Measurements from ENCODE around the gene PRICKLE2. TPM values are rescaled to one million over a fixed set of nuclear protein-coding genes. Genes with fewer than 3 reads are reported as not detected.

Gene PRICKLE2
- total RNA-seq, 1 experiment from 2014 or later = 5.6 TPM

DNA sequence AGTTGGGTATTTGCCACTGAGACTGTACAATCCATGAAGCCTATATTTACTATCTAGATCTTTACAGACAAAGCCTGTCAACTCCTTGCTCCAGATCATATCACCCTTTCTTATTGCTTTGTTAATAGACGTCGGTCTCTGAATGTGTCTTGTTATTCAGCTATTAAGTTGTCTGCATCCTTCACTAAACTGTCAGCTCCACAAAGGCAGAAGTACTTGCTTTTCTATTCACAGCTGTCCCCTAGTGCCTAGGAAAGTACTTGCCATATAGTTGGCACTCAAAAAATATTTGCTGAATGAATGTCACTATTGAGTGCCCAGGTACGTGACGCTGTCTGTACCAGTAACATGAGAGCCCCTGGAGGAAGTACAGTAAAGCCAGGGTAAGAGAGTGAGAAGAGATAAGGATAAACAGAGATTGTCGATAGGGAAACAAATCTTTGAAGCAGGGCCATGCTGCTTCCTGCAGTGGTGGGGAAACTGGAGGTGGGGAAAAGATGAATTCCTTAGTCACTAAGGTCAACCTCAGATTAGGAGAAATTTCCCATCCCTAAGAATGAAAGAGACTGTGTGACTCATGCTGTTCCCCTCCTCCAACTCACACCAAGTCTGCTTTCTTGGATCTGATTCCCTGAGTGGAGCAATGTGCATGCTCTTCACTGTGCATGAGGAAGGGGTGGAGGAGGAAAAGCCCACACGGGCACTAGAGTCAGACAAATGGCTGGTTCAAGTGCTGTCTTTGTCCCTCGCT lies 36.3 kb downstream of the PRICKLE2 start (continued):
- TF ChIP-seq, protein P1, sequence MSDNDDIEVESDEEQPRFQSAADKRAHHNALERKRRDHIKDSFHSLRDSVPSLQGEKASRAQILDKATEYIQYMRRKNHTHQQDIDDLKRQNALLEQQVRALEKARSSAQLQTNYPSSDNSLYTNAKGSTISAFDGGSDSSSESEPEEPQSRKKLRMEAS (CRISPR knock-in tag; IDR thresholded peaks at IDR 0.05) = no peak

DNA sequence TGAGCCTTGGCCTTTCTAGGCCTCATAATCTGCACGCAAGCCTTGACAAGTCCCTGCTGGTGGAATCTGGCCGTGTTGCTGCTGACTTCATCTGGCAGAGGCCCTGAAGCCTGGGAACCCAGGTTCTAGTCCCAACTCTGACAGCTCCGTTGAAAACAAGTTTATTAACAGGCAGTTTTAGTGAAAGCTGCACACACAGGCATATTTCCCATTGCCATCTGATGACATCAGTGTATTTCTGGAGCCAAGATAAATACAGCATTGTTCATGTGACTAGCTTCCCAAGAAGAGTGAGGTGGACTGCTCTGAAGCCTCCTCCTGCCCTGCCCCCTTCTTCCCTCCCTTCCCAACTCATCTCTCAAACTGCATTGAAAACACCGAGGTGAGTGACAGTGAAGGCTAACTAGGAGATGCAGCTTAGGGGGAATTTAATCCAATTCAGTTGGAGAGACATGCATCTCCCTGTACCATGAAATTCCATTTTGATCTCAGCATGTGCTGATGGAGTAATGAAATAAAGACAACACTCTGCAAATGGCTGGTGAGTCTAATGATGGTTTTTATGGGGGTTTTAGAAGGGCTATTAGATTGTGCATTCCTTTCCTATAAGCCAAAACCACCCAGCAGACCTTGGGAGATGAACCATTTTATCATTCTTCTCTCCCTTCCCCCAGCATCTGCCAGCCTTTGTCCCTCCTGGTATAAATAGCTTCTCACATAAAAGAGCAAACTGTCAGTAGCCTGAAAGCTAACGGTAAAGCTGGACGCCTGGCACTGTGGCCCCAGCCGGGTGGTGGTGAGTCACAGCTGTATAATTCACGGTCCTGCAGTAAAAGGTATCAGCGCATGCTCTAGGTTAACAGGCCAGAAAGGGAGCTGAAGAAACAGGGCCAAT lies 38.0 kb downstream of the PRICKLE2 start:
- TF ChIP-seq RORB (CRISPR knock-in tag; IDR thresholded peaks at IDR 0.05) = no peak
- TF ChIP-seq FOXK1 (CRISPR knock-in tag; IDR thresholded peaks at IDR 0.05) = no peak
- no peak for TF ChIP-seq ATF1 (CRISPR knock-in tag; IDR thresholded peaks at IDR 0.05)
- TF ChIP-seq ZNF317 (CRISPR knock-in tag; IDR thresholded peaks at IDR 0.05; ENCODE audit: borderline replicate concordance, low read depth) = no peak
- TF ChIP-seq, protein P2, sequence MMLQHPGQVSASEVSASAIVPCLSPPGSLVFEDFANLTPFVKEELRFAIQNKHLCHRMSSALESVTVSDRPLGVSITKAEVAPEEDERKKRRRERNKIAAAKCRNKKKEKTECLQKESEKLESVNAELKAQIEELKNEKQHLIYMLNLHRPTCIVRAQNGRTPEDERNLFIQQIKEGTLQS (CRISPR knock-in tag; conservative IDR thresholded peaks at IDR 0.05) = no peak
- DNase-seq (ENCODE audit: low spot score) = no peak
- ChIA-PET POLR2A (no interaction called here), CTCF (interaction anchor here (0.6 to 1.2 kb wide), 3 partner anchors 17 to 163 kb away, joined by 3 to 4 read pairs (median 3); no protein-coding TSS in a partner anchor)
- H3K9me3 Mint-ChIP-seq = 0 out of 2 replicates have a peak, but pooled peaks cover 3% of the 10 kb centered on the region
- no peak overlapping the region for H3K27ac Mint-ChIP-seq
- no peaks in the 10 kb centered on the region for H3K36me3 Mint-ChIP-seq
- H3K4me3 Mint-ChIP-seq = no peak overlapping the region
- no peak for ATAC-seq
- peaks cover 10% of the 10 kb centered on the region for H3K4me1 Mint-ChIP-seq
- H3K27me3 Mint-ChIP-seq (ENCODE audit: low read depth) = no peaks in the 10 kb centered on the region

GRCh38 chr3:64186667-64187064 lies 38.6 kb downstream of the PRICKLE2 start:
- Mint-ChIP-seq H3K36me3 (no peaks in the 10 kb centered on the region), H3K9me3 (0 out of 2 replicates have a peak, but pooled peaks cover 3% of the 10 kb centered on the region), H3K4me3 (no peak overlapping the region), H3K4me1 (peaks cover 10% of the 10 kb centered on the region), H3K27me3 (ENCODE audit: low read depth) (no peaks in the 10 kb centered on the region), H3K27ac (no peak overlapping the region)
- ChIA-PET CTCF (interaction anchor here (1.2 kb wide), 1 partner anchor 156 kb away, joined by 3 read pairs; no protein-coding TSS in a partner anchor), POLR2A (no interaction called here)
- TF ChIP-seq ZNF317 (CRISPR knock-in tag; IDR thresholded peaks at IDR 0.05; ENCODE audit: borderline replicate concordance, low read depth) (no peak), CTCF (IDR thresholded peaks at IDR 0.05) (no peak), ZNF396 (CRISPR knock-in tag; IDR thresholded peaks at IDR 0.05; ENCODE audit: borderline replicate concordance) (no peak), ESRRA (CRISPR knock-in tag; IDR thresholded peaks at IDR 0.05; ENCODE audit: borderline replicate concordance) (no peak)
- no peak for DNase-seq (ENCODE audit: low spot score)
- no peak for ATAC-seq

DNA sequence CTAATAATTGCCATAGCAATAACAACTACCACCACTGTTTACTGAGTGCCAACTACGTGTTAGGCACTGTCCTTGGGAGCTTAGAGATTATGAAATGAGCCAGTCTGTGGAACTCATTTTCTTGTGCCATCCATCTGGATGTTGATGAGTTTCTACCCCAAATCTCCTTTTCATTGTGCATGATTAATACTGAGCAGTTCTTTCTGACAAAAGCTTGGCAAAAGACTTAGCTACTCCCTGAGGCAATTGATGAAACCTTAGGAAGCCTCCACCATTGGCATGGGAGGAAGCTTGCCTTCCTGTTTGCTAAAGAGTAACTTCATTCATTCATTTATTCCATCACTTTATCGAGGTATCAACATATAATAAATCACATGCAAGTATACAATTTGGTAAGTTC lies 39.8 kb downstream of the PRICKLE2 start:
- Mint-ChIP-seq H3K36me3 (no peaks in the 10 kb centered on the region), H3K4me3 (no peak overlapping the region), H3K9me3 (no peaks in the 10 kb centered on the region), H3K27ac (no peak overlapping the region), H3K27me3 (ENCODE audit: low read depth) (no peaks in the 10 kb centered on the region), H3K4me1 (peaks cover 10% of the 10 kb centered on the region)
- POLR2A ChIA-PET = no interaction called here
- DNase-seq (ENCODE audit: low spot score) (no peak), ATAC-seq (no peak)
- CTCF ChIA-PET = interaction anchor here (1.4 kb wide), 1 partner anchor 19 kb away, joined by 3 read pairs; no protein-coding TSS in a partner anchor
- TF ChIP-seq ZBTB21 (CRISPR knock-in tag; IDR thresholded peaks at IDR 0.05; ENCODE audit: borderline replicate concordance) (no peak), EMX1 (CRISPR knock-in tag; IDR thresholded peaks at IDR 0.05) (no peak), CBFB (CRISPR knock-in tag; IDR thresholded peaks at IDR 0.05; ENCODE audit: low read depth) (no peak), RORB (CRISPR knock-in tag; IDR thresholded peaks at IDR 0.05) (no peak), NFYB (CRISPR knock-in tag; conservative IDR thresholded peaks at IDR 0.05; ENCODE audit: low read depth) (no peak), MLX (CRISPR knock-in tag; IDR thresholded peaks at IDR 0.05) (no peak)
- TF ChIP-seq, protein P3, sequence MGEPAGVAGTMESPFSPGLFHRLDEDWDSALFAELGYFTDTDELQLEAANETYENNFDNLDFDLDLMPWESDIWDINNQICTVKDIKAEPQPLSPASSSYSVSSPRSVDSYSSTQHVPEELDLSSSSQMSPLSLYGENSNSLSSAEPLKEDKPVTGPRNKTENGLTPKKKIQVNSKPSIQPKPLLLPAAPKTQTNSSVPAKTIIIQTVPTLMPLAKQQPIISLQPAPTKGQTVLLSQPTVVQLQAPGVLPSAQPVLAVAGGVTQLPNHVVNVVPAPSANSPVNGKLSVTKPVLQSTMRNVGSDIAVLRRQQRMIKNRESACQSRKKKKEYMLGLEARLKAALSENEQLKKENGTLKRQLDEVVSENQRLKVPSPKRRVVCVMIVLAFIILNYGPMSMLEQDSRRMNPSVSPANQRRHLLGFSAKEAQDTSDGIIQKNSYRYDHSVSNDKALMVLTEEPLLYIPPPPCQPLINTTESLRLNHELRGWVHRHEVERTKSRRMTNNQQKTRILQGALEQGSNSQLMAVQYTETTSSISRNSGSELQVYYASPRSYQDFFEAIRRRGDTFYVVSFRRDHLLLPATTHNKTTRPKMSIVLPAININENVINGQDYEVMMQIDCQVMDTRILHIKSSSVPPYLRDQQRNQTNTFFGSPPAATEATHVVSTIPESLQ (CRISPR knock-in tag; IDR thresholded peaks at IDR 0.05) = no peak
- TF ChIP-seq, protein P4, sequence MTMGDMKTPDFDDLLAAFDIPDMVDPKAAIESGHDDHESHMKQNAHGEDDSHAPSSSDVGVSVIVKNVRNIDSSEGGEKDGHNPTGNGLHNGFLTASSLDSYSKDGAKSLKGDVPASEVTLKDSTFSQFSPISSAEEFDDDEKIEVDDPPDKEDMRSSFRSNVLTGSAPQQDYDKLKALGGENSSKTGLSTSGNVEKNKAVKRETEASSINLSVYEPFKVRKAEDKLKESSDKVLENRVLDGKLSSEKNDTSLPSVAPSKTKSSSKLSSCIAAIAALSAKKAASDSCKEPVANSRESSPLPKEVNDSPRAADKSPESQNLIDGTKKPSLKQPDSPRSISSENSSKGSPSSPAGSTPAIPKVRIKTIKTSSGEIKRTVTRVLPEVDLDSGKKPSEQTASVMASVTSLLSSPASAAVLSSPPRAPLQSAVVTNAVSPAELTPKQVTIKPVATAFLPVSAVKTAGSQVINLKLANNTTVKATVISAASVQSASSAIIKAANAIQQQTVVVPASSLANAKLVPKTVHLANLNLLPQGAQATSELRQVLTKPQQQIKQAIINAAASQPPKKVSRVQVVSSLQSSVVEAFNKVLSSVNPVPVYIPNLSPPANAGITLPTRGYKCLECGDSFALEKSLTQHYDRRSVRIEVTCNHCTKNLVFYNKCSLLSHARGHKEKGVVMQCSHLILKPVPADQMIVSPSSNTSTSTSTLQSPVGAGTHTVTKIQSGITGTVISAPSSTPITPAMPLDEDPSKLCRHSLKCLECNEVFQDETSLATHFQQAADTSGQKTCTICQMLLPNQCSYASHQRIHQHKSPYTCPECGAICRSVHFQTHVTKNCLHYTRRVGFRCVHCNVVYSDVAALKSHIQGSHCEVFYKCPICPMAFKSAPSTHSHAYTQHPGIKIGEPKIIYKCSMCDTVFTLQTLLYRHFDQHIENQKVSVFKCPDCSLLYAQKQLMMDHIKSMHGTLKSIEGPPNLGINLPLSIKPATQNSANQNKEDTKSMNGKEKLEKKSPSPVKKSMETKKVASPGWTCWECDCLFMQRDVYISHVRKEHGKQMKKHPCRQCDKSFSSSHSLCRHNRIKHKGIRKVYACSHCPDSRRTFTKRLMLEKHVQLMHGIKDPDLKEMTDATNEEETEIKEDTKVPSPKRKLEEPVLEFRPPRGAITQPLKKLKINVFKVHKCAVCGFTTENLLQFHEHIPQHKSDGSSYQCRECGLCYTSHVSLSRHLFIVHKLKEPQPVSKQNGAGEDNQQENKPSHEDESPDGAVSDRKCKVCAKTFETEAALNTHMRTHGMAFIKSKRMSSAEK (CRISPR knock-in tag; IDR thresholded peaks at IDR 0.05; ENCODE audit: borderline replicate concordance) = no peak
